ENCODE results near the gene FLVCR1. TPM values are rescaled to one million over a fixed set of nuclear protein-coding genes. Genes with fewer than 3 reads are reported as not detected.

Gene FLVCR1
- total RNA-seq, 1 donor: 15.1 TPM

- DNase-seq (ENCODE audit: low read depth): no peak
- TF ChIP-seq CTCF (IDR thresholded peaks at IDR 0.05; ENCODE audit: insufficient read depth, low read depth, low read length): no peak
- no peak within 1 kb of the TSS for H3K4me3 ChIP-seq (ENCODE audit: low read depth, low read length)
Measured at GRCh38 chr1:212847549-212847948, 10.5 kb upstream of the FLVCR1 start, which contains the start of gene SPATA45. SPATA45 (minus strand) TSS chr1:212847649; CDS start chr1:212836149, 11,500 bp downstream.

- DNase-seq (ENCODE audit: low read depth): no peak
- no peak for TF ChIP-seq CTCF (IDR thresholded peaks at IDR 0.05; ENCODE audit: insufficient read depth, low read depth, low read length)
Measured at GRCh38 chr1:212852105-212852688, 5.9 kb upstream of the FLVCR1 start.

GRCh38 chr1:212853658-212854057 is 4.4 kb upstream of the FLVCR1 start:
- DNase-seq (ENCODE audit: low read depth): no peak
- no peak for TF ChIP-seq CTCF (IDR thresholded peaks at IDR 0.05; ENCODE audit: insufficient read depth, low read depth, low read length)
- H3K4me3 ChIP-seq (ENCODE audit: low read depth, low read length): no peak overlapping the region

More at GRCh38 chr1:212852105-212852688, 5.9 kb upstream of the FLVCR1 start:
- no peak overlapping the region for H3K4me3 ChIP-seq (ENCODE audit: low read depth, low read length)

GRCh38 chr1:212856755-212857154 is 1.3 kb upstream of the FLVCR1 start:
- no peak for TF ChIP-seq CTCF (IDR thresholded peaks at IDR 0.05; ENCODE audit: insufficient read depth, low read depth, low read length)
- no peak for DNase-seq (ENCODE audit: low read depth)
- peak overlapping the region; percentile 78 for H3K4me3 ChIP-seq (ENCODE audit: low read depth, low read length)

GRCh38 chr1:212858461-212859265 is 588 bp downstream of the FLVCR1 start:
- TF ChIP-seq CTCF (IDR thresholded peaks at IDR 0.05; ENCODE audit: insufficient read depth, low read depth, low read length): no peak
- DNase-seq (ENCODE audit: low read depth): peak; percentile 45
- peak overlapping the region; percentile 78 for H3K4me3 ChIP-seq (ENCODE audit: low read depth, low read length)

GRCh38 chr1:212860713-212861581 is 2.9 kb downstream of the FLVCR1 start:
- no peak for TF ChIP-seq CTCF (IDR thresholded peaks at IDR 0.05; ENCODE audit: insufficient read depth, low read depth, low read length)
- H3K4me3 ChIP-seq (ENCODE audit: low read depth, low read length): peak overlapping the region; percentile 78
- DNase-seq (ENCODE audit: low read depth): peak; percentile 80

All from fibroblast of villous mesenchyme (primary cell).